ENCODE measurements around the gene LAGE3.

LAGE3 gene

DNA sequence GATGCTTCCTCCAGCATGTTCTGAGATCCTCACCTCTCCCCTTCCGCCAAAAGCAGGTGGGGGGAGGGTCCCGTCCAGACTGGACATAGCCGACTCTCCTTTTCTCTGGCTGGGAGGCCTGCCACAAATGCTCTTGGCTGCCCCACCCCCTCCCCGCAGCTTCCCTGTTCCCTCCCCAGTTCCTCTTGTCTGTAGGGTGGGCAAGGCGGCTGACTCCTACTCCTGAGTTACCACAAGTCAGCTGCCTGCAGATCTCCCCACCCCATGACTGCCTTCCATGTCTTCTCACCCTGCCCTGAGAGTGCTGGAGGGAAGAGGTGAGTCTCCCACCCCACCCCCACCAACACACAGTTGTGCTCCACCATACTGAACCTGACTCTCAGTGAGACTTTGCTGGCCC is 47.7 kb downstream of the LAGE3 start:
- DNase-seq, result no peak

DNA sequence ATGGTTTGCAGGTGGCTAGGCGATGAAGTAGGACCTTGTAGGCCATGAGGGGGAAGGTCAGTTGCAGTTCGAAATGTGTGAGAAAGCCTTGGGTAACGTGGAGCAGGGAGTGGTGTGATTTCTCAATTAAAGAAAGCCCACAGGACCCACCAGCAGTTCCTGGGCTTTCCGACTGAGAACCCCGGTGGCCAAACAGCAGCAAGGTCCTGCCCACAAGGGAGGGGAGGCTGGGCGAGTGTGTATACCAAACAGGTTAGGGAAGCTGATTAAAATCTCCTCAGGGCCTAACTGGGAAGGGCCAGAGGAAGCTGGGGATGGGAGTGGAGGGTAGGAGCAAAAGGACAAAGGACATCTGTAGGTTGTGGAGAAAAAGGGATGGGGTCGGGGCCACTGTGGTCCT is 48.2 kb downstream of the LAGE3 start:
- no peak for DNase-seq

DNA sequence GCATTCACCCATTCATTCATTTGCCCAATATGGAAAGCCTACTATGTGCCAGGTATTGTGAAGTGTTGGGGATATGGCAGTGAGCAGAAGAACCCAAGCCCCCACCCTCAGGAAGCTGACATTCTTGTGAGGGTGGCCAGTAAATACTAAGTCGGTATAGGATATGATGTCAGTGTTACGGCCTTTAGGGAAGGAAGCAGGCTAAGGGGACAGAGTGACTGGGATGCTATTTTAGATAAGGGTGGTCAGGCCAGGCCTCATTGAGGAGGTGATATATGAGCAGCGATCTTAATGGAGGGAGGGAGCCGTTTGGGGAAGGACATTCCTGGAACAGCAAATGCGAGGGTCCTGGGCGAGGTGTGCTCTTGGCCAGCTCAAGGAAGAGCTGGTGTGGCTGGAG is 48.6 kb downstream of the LAGE3 start:
- no peak for DNase-seq

DNA sequence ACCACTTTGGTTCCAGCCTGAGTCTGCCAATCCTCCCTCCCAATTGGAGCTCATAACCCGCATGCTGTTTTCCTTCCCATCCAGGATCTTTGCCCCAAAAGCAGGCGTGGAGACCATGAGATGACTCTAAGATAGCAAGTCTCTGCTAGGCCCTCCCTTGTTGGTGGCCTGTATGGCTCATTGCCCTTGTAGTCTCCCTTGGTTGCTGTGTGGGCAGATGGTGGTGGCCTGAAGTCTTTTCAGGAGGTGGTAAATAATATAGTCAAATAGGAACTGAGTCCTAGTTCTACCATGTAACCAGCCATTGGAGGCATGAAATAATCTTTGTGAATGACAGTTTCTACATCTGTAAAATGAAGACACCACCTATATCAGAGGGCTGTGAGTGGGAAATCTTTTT is 49.4 kb downstream of the LAGE3 start:
- no peak for DNase-seq

DNA sequence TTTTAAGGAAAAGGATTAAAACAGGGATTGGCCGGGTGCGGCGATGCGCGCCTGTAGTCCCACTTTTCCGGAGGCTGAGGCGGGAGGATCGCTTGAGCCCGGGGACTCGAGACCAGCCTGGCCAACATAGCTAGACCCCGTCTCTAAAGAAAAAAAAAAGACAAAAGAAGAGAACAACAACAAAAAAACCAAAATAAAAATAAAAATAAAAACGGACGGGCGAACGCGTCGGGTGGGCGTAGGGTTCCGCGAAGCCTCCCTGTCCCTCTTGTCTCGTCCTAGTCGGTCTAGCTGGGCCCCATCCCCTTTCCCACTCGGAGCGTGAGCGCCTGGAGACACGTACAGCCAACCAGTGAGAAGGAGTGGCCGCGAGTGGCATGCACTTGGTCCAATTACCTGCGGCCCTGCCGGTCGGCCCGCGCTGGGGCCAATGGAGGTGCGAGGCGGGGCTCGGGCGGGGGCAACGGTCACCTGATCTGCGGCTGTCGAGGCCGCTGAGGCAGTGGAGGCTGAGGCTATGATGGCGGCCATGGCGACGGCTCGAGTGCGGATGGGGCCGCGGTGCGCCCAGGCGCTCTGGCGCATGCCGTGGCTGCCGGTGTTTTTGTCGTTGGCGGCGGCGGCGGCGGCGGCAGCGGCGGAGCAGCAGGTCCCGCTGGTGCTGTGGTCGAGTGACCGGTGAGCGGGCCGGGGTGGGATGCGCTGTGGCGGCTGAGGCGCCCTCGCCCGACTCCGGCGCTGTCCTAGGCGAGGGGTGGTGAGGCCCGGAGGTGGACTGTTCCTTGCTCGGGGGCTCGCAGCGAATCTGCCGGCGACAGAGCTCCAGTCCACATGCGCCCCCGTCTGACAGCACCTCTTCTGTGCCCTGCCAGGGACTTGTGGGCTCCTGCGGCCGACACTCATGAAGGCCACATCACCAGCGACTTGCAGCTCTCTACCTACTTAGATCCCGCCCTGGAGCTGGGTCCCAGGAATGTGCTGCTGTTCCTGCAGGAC is 50.6 kb downstream of the LAGE3 start, which contains the start of gene ATP6AP1:
TSS of gene ATP6AP1 (plus strand) at position 502 of the 996 bp plus-strand sequence. CDS start at position 518, 16 bp downstream.
- DNase-seq, result peak; percentile 67

Measured in DMS79 treated with DMSO at 0.1 percent for 48 hours (cell line).